BE2C (cell line): ENCODE results near the gene AUTS2.

Experiments
- DNase-seq: peaks from one replicate; pipeline ENCODE4 v3.0.0-alpha.2; 2020
- H3K27me3 ChIP-seq: fragments of 250-450 bp; sonication (Bioruptor Pico); 2 replicates; pipeline ENCODE4 v1.5.1; 2020; ENCODE audit warnings: mild to moderate bottlenecking
- H3K36me3 ChIP-seq: fragments of 250-450 bp; sonication (Bioruptor Pico); 2 replicates; pipeline ENCODE4 v1.5.1; 2020; ENCODE audit warnings: mild to moderate bottlenecking
- H3K4me1 ChIP-seq: fragments of 250-450 bp; sonication (Bioruptor Pico); 2 replicates; pipeline ENCODE4 v1.5.1; 2020
- H3K4me3 ChIP-seq: 2 replicates; pipeline ENCODE4 v1.5.1; 2011; ENCODE audit warnings: low read depth, low read length
- H3K9me3 ChIP-seq: fragments of 250-450 bp; sonication (Bioruptor Pico); 2 replicates; pipeline ENCODE4 v1.5.1; 2020
- TF ChIP-seq, protein P1 (sequence below): IDR thresholded peaks from 2 replicates; pipeline ENCODE4 v1.5.1; 2012; ENCODE audit warnings: mild to moderate bottlenecking, low read depth, low read length

The AUTS2 gene

DNA sequence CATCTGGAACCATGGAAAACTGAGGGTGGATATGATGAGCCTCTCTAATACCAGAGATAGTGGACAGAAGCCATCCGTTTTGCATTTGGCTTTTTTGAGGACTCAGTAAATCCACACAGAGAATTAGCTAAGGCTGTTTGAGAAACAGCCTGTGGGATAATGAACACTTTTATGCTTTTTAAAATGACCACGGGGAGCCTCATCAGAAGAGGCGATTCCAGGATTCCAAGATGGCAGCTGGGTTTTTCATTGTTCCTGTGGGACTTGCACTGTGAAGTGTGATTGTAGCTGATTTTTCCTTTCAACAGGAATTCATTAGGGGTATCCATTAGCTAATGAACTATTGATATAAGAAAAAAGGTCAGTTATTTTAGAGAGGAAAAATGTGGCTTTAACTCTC, 353.2 kb downstream of the AUTS2 start:
- H3K36me3 ChIP-seq = no peaks in the 10 kb centered on the region
- no peaks in the 10 kb centered on the region for H3K4me1 ChIP-seq
- no peaks in the 10 kb centered on the region for H3K27me3 ChIP-seq
- H3K4me3 ChIP-seq = no peak overlapping the region
- H3K9me3 ChIP-seq = no peaks in the 10 kb centered on the region; the same call in 1 of the 2 replicates
- no peak for DNase-seq
- TF ChIP-seq, protein P1, sequence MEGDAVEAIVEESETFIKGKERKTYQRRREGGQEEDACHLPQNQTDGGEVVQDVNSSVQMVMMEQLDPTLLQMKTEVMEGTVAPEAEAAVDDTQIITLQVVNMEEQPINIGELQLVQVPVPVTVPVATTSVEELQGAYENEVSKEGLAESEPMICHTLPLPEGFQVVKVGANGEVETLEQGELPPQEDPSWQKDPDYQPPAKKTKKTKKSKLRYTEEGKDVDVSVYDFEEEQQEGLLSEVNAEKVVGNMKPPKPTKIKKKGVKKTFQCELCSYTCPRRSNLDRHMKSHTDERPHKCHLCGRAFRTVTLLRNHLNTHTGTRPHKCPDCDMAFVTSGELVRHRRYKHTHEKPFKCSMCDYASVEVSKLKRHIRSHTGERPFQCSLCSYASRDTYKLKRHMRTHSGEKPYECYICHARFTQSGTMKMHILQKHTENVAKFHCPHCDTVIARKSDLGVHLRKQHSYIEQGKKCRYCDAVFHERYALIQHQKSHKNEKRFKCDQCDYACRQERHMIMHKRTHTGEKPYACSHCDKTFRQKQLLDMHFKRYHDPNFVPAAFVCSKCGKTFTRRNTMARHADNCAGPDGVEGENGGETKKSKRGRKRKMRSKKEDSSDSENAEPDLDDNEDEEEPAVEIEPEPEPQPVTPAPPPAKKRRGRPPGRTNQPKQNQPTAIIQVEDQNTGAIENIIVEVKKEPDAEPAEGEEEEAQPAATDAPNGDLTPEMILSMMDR = no peak

DNA sequence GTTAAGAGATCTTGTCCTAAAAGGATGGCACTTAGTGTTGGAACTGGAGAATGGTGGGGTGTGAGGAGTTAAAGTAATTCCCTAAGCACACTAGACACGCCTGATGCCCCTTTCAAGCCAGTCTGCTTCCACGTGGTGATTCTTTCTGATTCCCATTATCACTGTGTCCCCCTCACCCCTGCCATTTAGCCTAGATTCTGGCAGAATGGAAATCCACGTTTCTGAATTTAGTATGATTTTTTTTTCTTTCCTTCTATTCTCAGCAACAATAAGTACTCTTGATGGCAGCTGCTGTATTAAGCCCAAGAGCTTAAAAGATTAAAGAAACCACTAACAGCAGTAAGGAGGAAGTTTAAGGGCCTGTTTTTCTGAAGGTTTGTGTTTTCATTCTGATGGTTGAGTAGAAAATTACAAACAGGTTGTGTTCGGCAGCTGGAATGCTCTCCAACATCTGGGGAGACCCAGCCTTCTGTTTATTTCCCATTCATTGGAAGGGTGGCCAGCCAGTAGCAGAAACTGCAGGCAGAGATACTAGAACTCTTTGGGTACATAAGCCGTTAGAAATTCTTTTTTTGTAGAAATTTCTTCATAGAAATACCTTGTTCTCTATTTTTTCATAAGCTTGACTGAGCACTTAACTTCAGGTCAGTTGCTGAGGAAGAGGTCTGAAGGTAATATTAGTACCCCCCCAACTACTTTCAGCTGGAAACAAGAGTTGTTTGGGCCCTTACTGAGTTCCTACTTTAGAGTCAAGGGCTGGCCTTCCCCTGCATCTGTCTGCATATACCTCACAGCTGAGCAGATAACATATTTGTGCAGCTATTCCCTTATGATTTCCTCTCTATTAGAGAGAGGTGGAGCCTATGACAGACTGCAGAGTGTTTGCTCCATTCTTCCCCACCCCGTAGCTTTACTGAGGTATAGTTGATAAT, 355.1 kb downstream of the AUTS2 start:
- TF ChIP-seq, protein P1 = no peak
- H3K4me3 ChIP-seq = no peak overlapping the region
- H3K9me3 ChIP-seq = no peaks in the 10 kb centered on the region
- no peak for DNase-seq
- no peaks in the 10 kb centered on the region for H3K27me3 ChIP-seq
- no peaks in the 10 kb centered on the region for H3K36me3 ChIP-seq
- H3K4me1 ChIP-seq = no peaks in the 10 kb centered on the region

DNA sequence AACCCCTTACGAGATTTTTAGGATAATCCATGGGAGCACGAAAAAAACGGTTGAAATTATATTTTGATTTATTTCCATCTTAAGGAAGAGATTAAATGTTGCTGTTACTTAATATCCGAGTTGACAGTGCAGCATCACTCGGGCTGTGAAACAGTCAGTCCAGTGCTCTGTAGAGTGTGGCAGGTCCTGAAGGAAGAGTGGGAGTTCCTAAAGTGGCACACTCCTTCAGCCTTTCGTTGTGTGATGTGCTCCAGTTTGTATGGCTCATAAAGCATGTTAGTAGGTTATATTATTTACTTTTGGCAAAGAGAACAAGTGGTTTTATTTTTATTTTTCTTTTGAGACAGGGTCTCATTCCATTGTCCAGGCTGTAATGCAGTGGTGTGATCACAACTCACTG, 358.3 kb downstream of the AUTS2 start:
- no peaks in the 10 kb centered on the region for H3K9me3 ChIP-seq
- no peak for DNase-seq
- H3K36me3 ChIP-seq = no peaks in the 10 kb centered on the region
- no peak overlapping the region for H3K4me3 ChIP-seq
- H3K27me3 ChIP-seq = no peaks in the 10 kb centered on the region
- TF ChIP-seq, protein P1 = no peak
- H3K4me1 ChIP-seq = peaks cover 4% of the 10 kb centered on the region; the same call in 1 of the 2 replicates

DNA sequence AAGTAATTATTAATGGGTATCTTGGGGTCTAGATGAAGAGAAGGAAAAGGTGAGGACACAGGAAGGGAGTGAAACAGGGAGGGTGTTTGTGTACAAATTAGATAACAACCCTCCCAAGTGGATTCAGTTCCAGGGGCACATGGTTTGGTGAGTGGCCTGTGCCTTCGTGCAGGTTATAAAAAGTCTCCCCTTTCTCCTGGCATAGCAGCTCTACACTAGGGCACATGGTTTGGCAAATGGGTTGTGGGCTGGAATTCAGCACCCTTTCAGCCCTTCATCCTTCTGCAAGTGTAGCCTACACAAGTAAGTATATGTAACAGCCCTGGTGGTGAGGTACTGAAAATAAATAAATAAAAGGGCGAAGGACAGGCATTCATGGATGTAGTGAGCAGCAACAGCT, 359.4 kb downstream of the AUTS2 start:
- peaks cover 13% of the 10 kb centered on the region for H3K4me1 ChIP-seq
- DNase-seq = no peak
- TF ChIP-seq, protein P1 = no peak

DNA sequence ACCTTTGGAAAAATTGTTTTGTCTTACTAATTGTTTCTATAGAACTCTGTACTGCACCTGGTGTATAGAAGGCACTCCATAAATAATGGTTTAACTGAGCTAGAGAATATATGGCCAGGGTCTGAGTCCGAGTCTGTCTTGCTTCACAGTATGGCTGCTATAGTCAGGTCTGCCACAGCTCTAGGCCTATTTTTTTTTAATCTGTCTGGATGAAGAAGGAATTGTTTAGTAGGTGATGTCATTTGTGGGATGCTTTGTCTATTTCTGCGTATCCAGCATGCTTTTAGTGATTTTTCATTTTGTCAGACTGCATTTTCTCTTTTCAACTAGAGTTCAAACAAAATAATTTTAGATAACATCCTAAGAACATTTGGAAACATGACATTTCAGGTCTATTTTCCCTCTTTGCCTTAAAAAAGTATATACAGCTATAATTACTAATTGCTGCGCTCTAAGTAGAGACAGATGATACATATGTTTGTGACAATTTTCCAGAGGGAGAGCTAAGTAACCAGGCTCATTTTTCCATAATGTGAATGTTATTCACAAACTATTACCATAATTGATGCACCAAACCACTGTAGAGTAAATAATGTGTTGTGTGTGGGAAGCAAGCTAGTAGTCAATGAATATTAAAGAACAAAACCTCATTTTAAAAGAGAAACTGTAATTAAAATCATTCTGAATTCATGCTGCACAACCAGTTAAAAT, 361.7 kb downstream of the AUTS2 start:
- no peak for DNase-seq
- Histone ChIP-seq H3K27me3 (no peaks in the 10 kb centered on the region), H3K36me3 (no peaks in the 10 kb centered on the region), H3K4me1 (peaks cover 16% of the 10 kb centered on the region), H3K9me3 (no peaks in the 10 kb centered on the region), H3K4me3 (no peak overlapping the region)
- TF ChIP-seq, protein P1 = no peak

More for the DNA sequence above, 359.4 kb downstream of the AUTS2 start:
- Histone ChIP-seq H3K4me3 (no peak overlapping the region), H3K9me3 (no peaks in the 10 kb centered on the region), H3K27me3 (no peaks in the 10 kb centered on the region), H3K36me3 (no peaks in the 10 kb centered on the region)
